ENCODE data around the gene DPP6. TPM values are rescaled to one million over a fixed set of nuclear protein-coding genes. Genes with fewer than 3 reads are reported as not detected.

Gene DPP6
- total RNA-seq, 1 experiment from 2014 or later = not detected

- H3K4me1 ChIP-seq (ENCODE audit: insufficient read depth, low read length) = no peaks in the 10 kb centered on the region
- H3F3A ChIP-seq (ENCODE audit: low read length, unreplicated experiment) = no peaks in the 10 kb centered on the region
- TF ChIP-seq, protein P1, sequence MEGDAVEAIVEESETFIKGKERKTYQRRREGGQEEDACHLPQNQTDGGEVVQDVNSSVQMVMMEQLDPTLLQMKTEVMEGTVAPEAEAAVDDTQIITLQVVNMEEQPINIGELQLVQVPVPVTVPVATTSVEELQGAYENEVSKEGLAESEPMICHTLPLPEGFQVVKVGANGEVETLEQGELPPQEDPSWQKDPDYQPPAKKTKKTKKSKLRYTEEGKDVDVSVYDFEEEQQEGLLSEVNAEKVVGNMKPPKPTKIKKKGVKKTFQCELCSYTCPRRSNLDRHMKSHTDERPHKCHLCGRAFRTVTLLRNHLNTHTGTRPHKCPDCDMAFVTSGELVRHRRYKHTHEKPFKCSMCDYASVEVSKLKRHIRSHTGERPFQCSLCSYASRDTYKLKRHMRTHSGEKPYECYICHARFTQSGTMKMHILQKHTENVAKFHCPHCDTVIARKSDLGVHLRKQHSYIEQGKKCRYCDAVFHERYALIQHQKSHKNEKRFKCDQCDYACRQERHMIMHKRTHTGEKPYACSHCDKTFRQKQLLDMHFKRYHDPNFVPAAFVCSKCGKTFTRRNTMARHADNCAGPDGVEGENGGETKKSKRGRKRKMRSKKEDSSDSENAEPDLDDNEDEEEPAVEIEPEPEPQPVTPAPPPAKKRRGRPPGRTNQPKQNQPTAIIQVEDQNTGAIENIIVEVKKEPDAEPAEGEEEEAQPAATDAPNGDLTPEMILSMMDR (conservative IDR thresholded peaks at IDR 0.05; ENCODE audit: low read depth, low read length) = no peak
- TF ChIP-seq EZH2 (IDR thresholded peaks at IDR 0.05; ENCODE audit: low read length, unreplicated experiment) (no peak), EZH2phosphoT487 (IDR thresholded peaks at IDR 0.05; ENCODE audit: borderline replicate concordance, low read length) (no peak)
- BruUV-seq (replicated peaks) = no TSS peak
- no peaks in the 10 kb centered on the region for H3K36me3 ChIP-seq (ENCODE audit: low read depth, low read length)
- no peaks in the 10 kb centered on the region for H3K79me2 ChIP-seq (ENCODE audit: low read length)
- intact Hi-C loops (cut with micrococcal nuclease) = no loop called here
- CTCF ChIA-PET = no interaction called here
- no peak overlapping the region for H3K27ac ChIP-seq (ENCODE audit: low read length)
- POLR2A ChIA-PET (ENCODE audit: unreplicated experiment) = no interaction called here
- DNase-seq (no peak), ATAC-seq (no peak)
- no peak overlapping the region for H3K4me2 ChIP-seq (ENCODE audit: low read length)
- no peaks in the 10 kb centered on the region for H3K9me2 ChIP-seq (replicated peaks; ENCODE audit: low read length)
- H3K27me3 ChIP-seq (ENCODE audit: low read length) = peaks cover 12% of the 10 kb centered on the region; the same call in 1 of the 2 replicates
- H3K9ac ChIP-seq (ENCODE audit: low read length) = no peak overlapping the region
- no peak overlapping the region for H2AFZ ChIP-seq (ENCODE audit: low read length)
- no peaks in the 10 kb centered on the region for H3K9me3 ChIP-seq (ENCODE audit: low read length)
- no peaks in the 10 kb centered on the region for H4K20me1 ChIP-seq (ENCODE audit: low read length)
- no peak overlapping the region for H3K4me3 ChIP-seq (ENCODE audit: low read length)
Measured at GRCh38 chr7:154759989-154760388, 707.8 kb downstream of the DPP6 start.

GRCh38 chr7:154765118-154765517 is 712.9 kb downstream of the DPP6 start:
- CTCF ChIA-PET = no interaction called here
- no peak for ATAC-seq
- POLR2A ChIA-PET (ENCODE audit: unreplicated experiment) = no interaction called here

GRCh38 chr7:154767142-154767541 is 714.9 kb downstream of the DPP6 start:
- intact Hi-C loops (cut with micrococcal nuclease) = no loop called here
- no peak for TF ChIP-seq EZH2phosphoT487 (IDR thresholded peaks at IDR 0.05; ENCODE audit: borderline replicate concordance, low read length)
- no peaks in the 10 kb centered on the region for H3K36me3 ChIP-seq (ENCODE audit: low read depth, low read length)
- DNase-seq (peak; percentile 59), ATAC-seq (peak; percentile 37)
- no peaks in the 10 kb centered on the region for H3F3A ChIP-seq (ENCODE audit: low read length, unreplicated experiment)
- POLR2A ChIA-PET (ENCODE audit: unreplicated experiment) = no interaction called here
- no peaks in the 10 kb centered on the region for H3K79me2 ChIP-seq (ENCODE audit: low read length)
- peak overlapping the region; percentile 65; the same call in 1 of the 2 replicates for H3K4me2 ChIP-seq (ENCODE audit: low read length)
- CTCF ChIA-PET = no interaction called here
- no TSS peak for BruUV-seq (replicated peaks)
- no peak overlapping the region for H3K9ac ChIP-seq (ENCODE audit: low read length)
- H3K27me3 ChIP-seq (ENCODE audit: low read length) = 0 out of 2 replicates have a peak, but pooled peaks cover 3% of the 10 kb centered on the region
- no peak overlapping the region for H3K27ac ChIP-seq (ENCODE audit: low read length)
- H4K20me1 ChIP-seq (ENCODE audit: low read length) = no peaks in the 10 kb centered on the region
- no peaks in the 10 kb centered on the region for H3K9me2 ChIP-seq (replicated peaks; ENCODE audit: low read length)
- H2AFZ ChIP-seq (ENCODE audit: low read length) = peak overlapping the region; percentile 67; the same call in 1 of the 2 replicates
- H3K9me3 ChIP-seq (ENCODE audit: low read length) = no peaks in the 10 kb centered on the region
- H3K4me3 ChIP-seq (ENCODE audit: low read length) = peak overlapping the region; percentile 27; the same call in 1 of the 2 replicates
- H3K4me1 ChIP-seq (ENCODE audit: insufficient read depth, low read length) = 0 out of 2 replicates have a peak, but pooled peaks cover 10% of the 10 kb centered on the region

More at GRCh38 chr7:154765118-154765517, 712.9 kb downstream of the DPP6 start:
- Histone ChIP-seq H3K9me3 (ENCODE audit: low read length) (no peaks in the 10 kb centered on the region), H3K27me3 (ENCODE audit: low read length) (0 out of 2 replicates have a peak, but pooled peaks cover 3% of the 10 kb centered on the region), H3F3A (ENCODE audit: low read length, unreplicated experiment) (no peaks in the 10 kb centered on the region), H3K9me2 (replicated peaks; ENCODE audit: low read length) (no peaks in the 10 kb centered on the region), H3K4me3 (ENCODE audit: low read length) (no peak overlapping the region), H3K4me2 (ENCODE audit: low read length) (no peak overlapping the region), H3K79me2 (ENCODE audit: low read length) (no peaks in the 10 kb centered on the region), H3K27ac (ENCODE audit: low read length) (no peak overlapping the region), H3K4me1 (ENCODE audit: insufficient read depth, low read length) (0 out of 2 replicates have a peak, but pooled peaks cover 10% of the 10 kb centered on the region), H2AFZ (ENCODE audit: low read length) (no peak overlapping the region), H3K36me3 (ENCODE audit: low read depth, low read length) (no peaks in the 10 kb centered on the region), H4K20me1 (ENCODE audit: low read length) (no peaks in the 10 kb centered on the region), H3K9ac (ENCODE audit: low read length) (no peak overlapping the region)
- BruUV-seq (replicated peaks) = no TSS peak
- intact Hi-C loops (cut with micrococcal nuclease) = no loop called here
- TF ChIP-seq EZH2 (IDR thresholded peaks at IDR 0.05; ENCODE audit: low read length, unreplicated experiment) (no peak), EZH2phosphoT487 (IDR thresholded peaks at IDR 0.05; ENCODE audit: borderline replicate concordance, low read length) (no peak)
- TF ChIP-seq, protein P1 (conservative IDR thresholded peaks at IDR 0.05; ENCODE audit: low read depth, low read length) = no peak
- no peak for DNase-seq
